ENCODE measurements around the gene RRP36. TPM values are rescaled to one million over a fixed set of nuclear protein-coding genes. Genes with fewer than 3 reads are reported as not detected.

The RRP36 gene
- total RNA-seq, 1 experiment from 2014 or later = 133 TPM

- Histone ChIP-seq H3F3A (ENCODE audit: low read length, unreplicated experiment) (no peaks in the 10 kb centered on the region), H4K20me1 (ENCODE audit: low read length) (no peaks in the 10 kb centered on the region), H3K27ac (ENCODE audit: low read length) (no peak overlapping the region), H3K36me3 (ENCODE audit: low read depth, low read length) (peaks cover 3% of the 10 kb centered on the region), H3K4me1 (ENCODE audit: insufficient read depth, low read length) (no peaks in the 10 kb centered on the region), H3K9me2 (replicated peaks; ENCODE audit: low read length) (no peaks in the 10 kb centered on the region), H3K27me3 (ENCODE audit: low read length) (no peaks in the 10 kb centered on the region), H3K9ac (ENCODE audit: low read length) (no peak overlapping the region), H3K4me3 (ENCODE audit: low read length) (no peak overlapping the region), H3K4me2 (ENCODE audit: low read length) (no peak overlapping the region), H2AFZ (ENCODE audit: low read length) (no peak overlapping the region), H3K9me3 (ENCODE audit: low read length) (no peaks in the 10 kb centered on the region), H3K79me2 (ENCODE audit: low read length) (no peaks in the 10 kb centered on the region)
- CTCF ChIA-PET = no interaction called here
- POLR2A ChIA-PET (ENCODE audit: unreplicated experiment) = no interaction called here
- no TSS peak for BruUV-seq (replicated peaks)
- no peak for DNase-seq
- intact Hi-C loops (cut with micrococcal nuclease) = no loop called here
- TF ChIP-seq EZH2phosphoT487 (IDR thresholded peaks at IDR 0.05; ENCODE audit: borderline replicate concordance, low read length) (no peak), CTCF (conservative IDR thresholded peaks at IDR 0.05; ENCODE audit: low read depth, low read length) (no peak), EZH2 (IDR thresholded peaks at IDR 0.05; ENCODE audit: low read length, unreplicated experiment) (no peak)
- ATAC-seq = no peak
Observed at GRCh38 chr6:43043310-43043709, 21.9 kb downstream of the RRP36 start.

GRCh38 chr6:43045371-43045930 lies 24.0 kb downstream of the RRP36 start:
- BruUV-seq (replicated peaks) = no TSS peak
- Histone ChIP-seq H3F3A (ENCODE audit: low read length, unreplicated experiment) (no peaks in the 10 kb centered on the region), H3K4me3 (ENCODE audit: low read length) (no peak overlapping the region), H3K4me2 (ENCODE audit: low read length) (no peak overlapping the region), H3K79me2 (ENCODE audit: low read length) (no peaks in the 10 kb centered on the region), H3K4me1 (ENCODE audit: insufficient read depth, low read length) (no peaks in the 10 kb centered on the region), H3K27me3 (ENCODE audit: low read length) (no peaks in the 10 kb centered on the region), H3K27ac (ENCODE audit: low read length) (no peak overlapping the region), H4K20me1 (ENCODE audit: low read length) (no peaks in the 10 kb centered on the region), H3K9ac (ENCODE audit: low read length) (no peak overlapping the region), H3K36me3 (ENCODE audit: low read depth, low read length) (peaks cover 3% of the 10 kb centered on the region), H3K9me3 (ENCODE audit: low read length) (no peaks in the 10 kb centered on the region), H3K9me2 (replicated peaks; ENCODE audit: low read length) (no peaks in the 10 kb centered on the region), H2AFZ (ENCODE audit: low read length) (no peak overlapping the region)
- TF ChIP-seq CTCF (conservative IDR thresholded peaks at IDR 0.05; ENCODE audit: low read depth, low read length) = no peak
- TF ChIP-seq EZH2 (IDR thresholded peaks at IDR 0.05; ENCODE audit: low read length, unreplicated experiment) = no peak
- no peak for TF ChIP-seq EZH2phosphoT487 (IDR thresholded peaks at IDR 0.05; ENCODE audit: borderline replicate concordance, low read length)
- ChIA-PET POLR2A (ENCODE audit: unreplicated experiment) (no interaction called here), CTCF (no interaction called here)
- no peak for DNase-seq
- intact Hi-C loops (cut with micrococcal nuclease) = no loop called here
- ATAC-seq = no peak

- DNase-seq (no peak), ATAC-seq (no peak)
- ChIA-PET POLR2A (ENCODE audit: unreplicated experiment) (no interaction called here), CTCF (no interaction called here)
- Histone ChIP-seq H3K4me3 (ENCODE audit: low read length) (no peak overlapping the region), H3F3A (ENCODE audit: low read length, unreplicated experiment) (no peaks in the 10 kb centered on the region), H3K79me2 (ENCODE audit: low read length) (peaks cover 17% of the 10 kb centered on the region; the same call in 1 of the 2 replicates), H3K27me3 (ENCODE audit: low read length) (no peaks in the 10 kb centered on the region), H3K27ac (ENCODE audit: low read length) (no peak overlapping the region), H3K4me2 (ENCODE audit: low read length) (no peak overlapping the region), H3K4me1 (ENCODE audit: insufficient read depth, low read length) (peaks cover 10% of the 10 kb centered on the region), H3K9ac (ENCODE audit: low read length) (no peak overlapping the region), H2AFZ (ENCODE audit: low read length) (no peak overlapping the region), H4K20me1 (ENCODE audit: low read length) (no peaks in the 10 kb centered on the region), H3K36me3 (ENCODE audit: low read depth, low read length) (no peaks in the 10 kb centered on the region; the same call in 1 of the 2 replicates), H3K9me3 (ENCODE audit: low read length) (no peaks in the 10 kb centered on the region), H3K9me2 (replicated peaks; ENCODE audit: low read length) (no peaks in the 10 kb centered on the region)
- BruUV-seq (replicated peaks) = no TSS peak
- intact Hi-C loops (cut with micrococcal nuclease) = no loop called here
- no peak for TF ChIP-seq EZH2phosphoT487 (IDR thresholded peaks at IDR 0.05; ENCODE audit: borderline replicate concordance, low read length)
- no peak for TF ChIP-seq CTCF (conservative IDR thresholded peaks at IDR 0.05; ENCODE audit: low read depth, low read length)
- TF ChIP-seq EZH2 (IDR thresholded peaks at IDR 0.05; ENCODE audit: low read length, unreplicated experiment) = no peak
Observed at GRCh38 chr6:43047998-43048397, 26.6 kb downstream of the RRP36 start.
